Sigmoid colon (tissue), 7 donors: ENCODE measurements around the gene PEAR1. TPM values are rescaled to one million over a fixed set of nuclear protein-coding genes. Genes with fewer than 3 reads are reported as not detected.

Experiments
- DNase-seq: peaks from one replicate; pipeline ENCODE4 v3.0.0-alpha.2; 2019
- H3K27ac ChIP-seq, 4 donors: fragments of 200-600 bp; sonication (generic); one replicate each; pipeline ENCODE4 v1.5.1; 2016 to 2019; ENCODE audit warnings: mild to moderate bottlenecking in 1 of 4
- H3K27me3 ChIP-seq, 3 donors: fragments of 200-600 bp; sonication (generic); one replicate each; pipeline ENCODE4 v1.5.1; 2019; ENCODE audit warnings: mild to moderate bottlenecking in 1 of 3
- H3K36me3 ChIP-seq, 4 donors: fragments of 200-600 bp; sonication (generic); one replicate each; pipeline ENCODE4 v1.5.1; 2016 to 2019
- H3K4me1 ChIP-seq, 4 donors: fragments of 200-600 bp; sonication (generic); one replicate each; pipeline ENCODE4 v1.5.1; 2017 to 2019
- H3K4me3 ChIP-seq, 4 donors: fragments of 200-600 bp; sonication (generic); one replicate each; pipeline ENCODE4 v1.5.1; 2017 to 2019; ENCODE audit warnings: mild to moderate bottlenecking in 2 of 4, moderate library complexity in 1 of 4
- H3K9me3 ChIP-seq, 4 donors: fragments of 200-600 bp in 3 of 4; sonication (generic) in 3 of 4; one replicate each; pipeline versions ENCODE4 v1.5.1 to v1.6.1; 2013 to 2019
- CTCF ChIP-seq, 4 experiments: fragments of 450-650 bp in 3 of 4; fragments of 200-600 bp in 1 of 4; IDR thresholded peaks; one replicate each; pipeline ENCODE4 v1.5.1; 2016 to 2019; ENCODE audit warnings: antibody characterized with exemption in 4 of 4, mild to moderate bottlenecking in 3 of 4, moderate library complexity in 2 of 4
- EP300 ChIP-seq, 4 donors: sonication (generic); formaldehyde crosslinking; IDR thresholded peaks; one replicate each; pipeline ENCODE4 v1.6.1; 2017; ENCODE audit warnings: antibody characterized with exemption in 4 of 4
- POLR2A ChIP-seq, 2 donors: fragments of 450-650 bp; IDR thresholded peaks; one replicate each; pipeline ENCODE4 v1.6.1; 2016; ENCODE audit warnings: antibody characterized with exemption in 2 of 2, mild to moderate bottlenecking in 2 of 2, moderate library complexity in 2 of 2
- POLR2AphosphoS5 ChIP-seq, 4 donors: sonication (generic); formaldehyde crosslinking; IDR thresholded peaks; one replicate each; pipeline ENCODE4 v1.6.1; 2017; ENCODE audit warnings: antibody characterized with exemption in 4 of 4
- WGBS, 2 donors: extraction: QIAGEN DNeasy Blood & Tissue Kit; methylation state at CpG; one replicate each; pipeline ENCODE4 v1.1.7; 2013; 5-methylcytosine and 5-hydroxymethylcytosine counted together
- intact Hi-C: fragments of 100-400 bp; cut with DNase I; formaldehyde crosslinking; loops from one replicate; pipeline ENCODE4 v1.15.1; 2023
- polyA plus RNA-seq, 3 donors: library from polyadenylated mRNA; stranded (reverse); fragments of 200-250 nt; gene quantifications; one replicate each; pipeline ENCODE4 v1.2.3, GENCODE V29; 2013
- total RNA-seq, 4 donors: library from RNA; depleted of rRNA; stranded (reverse); fragments of >200 nt; gene quantifications; one replicate each; pipeline ENCODE4 v1.1.0, GENCODE V29; 2016
- donor health status: healthy with polysubstance abuse.
- donor health status: Bipolar disorder and iron deficiency.
- donor health status: healthy.

The PEAR1 gene
- total and polyA plus RNA-seq, 7 donors, result under 0.01 to 8.3 (median 3.8) TPM

GRCh38 chr1:156901590-156901900 is 8.0 kb downstream of the PEAR1 start:
- WGBS, 2 donors, result 84 to 89% methylated on average over 4 of the region's 4 CpGs
- no peak for DNase-seq
- no peak overlapping the region for H3K4me3 ChIP-seq
- intact Hi-C loops, result no loop called here
- H3K36me3 ChIP-seq, result no peaks in the 10 kb centered on the region
- H3K9me3 ChIP-seq, result no peaks in the 10 kb centered on the region
- no peak for TF ChIP-seq EP300 (IDR thresholded peaks at IDR 0.05)
- no peak for TF ChIP-seq POLR2A (IDR thresholded peaks at IDR 0.05)
- no peak for TF ChIP-seq CTCF (IDR thresholded peaks at IDR 0.05)
- TF ChIP-seq POLR2AphosphoS5 (IDR thresholded peaks at IDR 0.05), result no peak
- peaks cover 0 to 10% (median 0%) of the 10 kb centered on the region in 3 donors for H3K27me3 ChIP-seq
- no peak overlapping the region for H3K27ac ChIP-seq
- H3K4me1 ChIP-seq, result peaks cover 0 to 21% (median 0%) of the 10 kb centered on the region in 4 donors

- H3K4me3 ChIP-seq, result no peak overlapping the region
- WGBS, 2 donors, result 67 to 75% methylated on average over 22 to 23 of the region's 23 CpGs
- TF ChIP-seq POLR2AphosphoS5 (IDR thresholded peaks at IDR 0.05), result no peak
- peaks cover 0 to 14% (median 0%) of the 10 kb centered on the region in 4 donors for H3K4me1 ChIP-seq
- DNase-seq, result no peak
- no peaks in the 10 kb centered on the region for H3K36me3 ChIP-seq
- peaks cover 0 to 10% (median 0%) of the 10 kb centered on the region in 3 donors for H3K27me3 ChIP-seq
- intact Hi-C loops, result no loop called here
- H3K27ac ChIP-seq, result peak overlapping the region in 1 of 4 donors; percentile 20
- H3K9me3 ChIP-seq, result no peaks in the 10 kb centered on the region
Observed at GRCh38 chr1:156901966-156902915, 8.7 kb downstream of the PEAR1 start.

- Histone ChIP-seq H3K27ac (no peak overlapping the region), H3K4me1 (peaks cover 0 to 9% (median 0%) of the 10 kb centered on the region in 4 donors), H3K9me3 (no peaks in the 10 kb centered on the region), H3K4me3 (no peak overlapping the region), H3K27me3 (peaks cover 0 to under 1% (median 0%) of the 10 kb centered on the region in 3 donors), H3K36me3 (no peaks in the 10 kb centered on the region)
- no peak for TF ChIP-seq CTCF (IDR thresholded peaks at IDR 0.05)
- TF ChIP-seq EP300 (IDR thresholded peaks at IDR 0.05), result no peak
- TF ChIP-seq POLR2A (IDR thresholded peaks at IDR 0.05), result no peak
- TF ChIP-seq POLR2AphosphoS5 (IDR thresholded peaks at IDR 0.05), result no peak
- WGBS, 2 donors, result 75 to 80% methylated on average over 15 of the region's 15 CpGs
- intact Hi-C loops, result no loop called here
- no peak for DNase-seq
Observed at GRCh38 chr1:156903328-156904091, 10.0 kb downstream of the PEAR1 start.

GRCh38 chr1:156904187-156904959 is 10.9 kb downstream of the PEAR1 start:
- Histone ChIP-seq H3K4me3 (no peak overlapping the region), H3K27ac (no peak overlapping the region), H3K27me3 (no peaks in the 10 kb centered on the region), H3K9me3 (no peaks in the 10 kb centered on the region), H3K4me1 (peaks cover 0 to under 1% (median 0%) of the 10 kb centered on the region in 4 donors), H3K36me3 (no peaks in the 10 kb centered on the region)
- TF ChIP-seq POLR2A (IDR thresholded peaks at IDR 0.05) (no peak), POLR2AphosphoS5 (IDR thresholded peaks at IDR 0.05) (no peak), CTCF (IDR thresholded peaks at IDR 0.05) (no peak), EP300 (IDR thresholded peaks at IDR 0.05) (no peak)
- WGBS, 2 donors, result 77 to 78% methylated on average over 19 of the region's 19 CpGs
- DNase-seq, result no peak
- intact Hi-C loops, result no loop called here
